ENCODE results near the gene SLC35F1.
A peak's percentile ranks its signal among the peaks of the same experiment; 100 is the strongest.

The SLC35F1 gene

DNA sequence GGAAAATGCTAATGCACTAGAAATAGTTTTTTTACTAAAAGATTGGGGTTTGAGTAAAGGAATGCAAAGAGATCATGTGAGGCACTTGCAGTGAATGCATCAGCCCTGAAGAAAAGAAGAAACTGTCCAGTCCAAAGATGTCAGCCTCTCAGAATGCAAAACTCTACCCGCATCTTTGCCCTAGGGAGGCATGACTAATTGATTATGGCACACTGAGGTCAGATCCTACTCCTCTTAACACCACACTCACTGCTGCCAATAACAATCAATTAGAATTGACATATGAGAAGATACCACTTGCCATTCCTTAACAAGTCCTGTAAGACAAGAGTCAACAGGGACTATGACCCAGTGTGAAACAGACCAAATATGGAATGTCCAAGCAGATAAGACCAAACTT lies 378.7 kb downstream of the SLC35F1 start:
- DNase-seq = no peak

DNA sequence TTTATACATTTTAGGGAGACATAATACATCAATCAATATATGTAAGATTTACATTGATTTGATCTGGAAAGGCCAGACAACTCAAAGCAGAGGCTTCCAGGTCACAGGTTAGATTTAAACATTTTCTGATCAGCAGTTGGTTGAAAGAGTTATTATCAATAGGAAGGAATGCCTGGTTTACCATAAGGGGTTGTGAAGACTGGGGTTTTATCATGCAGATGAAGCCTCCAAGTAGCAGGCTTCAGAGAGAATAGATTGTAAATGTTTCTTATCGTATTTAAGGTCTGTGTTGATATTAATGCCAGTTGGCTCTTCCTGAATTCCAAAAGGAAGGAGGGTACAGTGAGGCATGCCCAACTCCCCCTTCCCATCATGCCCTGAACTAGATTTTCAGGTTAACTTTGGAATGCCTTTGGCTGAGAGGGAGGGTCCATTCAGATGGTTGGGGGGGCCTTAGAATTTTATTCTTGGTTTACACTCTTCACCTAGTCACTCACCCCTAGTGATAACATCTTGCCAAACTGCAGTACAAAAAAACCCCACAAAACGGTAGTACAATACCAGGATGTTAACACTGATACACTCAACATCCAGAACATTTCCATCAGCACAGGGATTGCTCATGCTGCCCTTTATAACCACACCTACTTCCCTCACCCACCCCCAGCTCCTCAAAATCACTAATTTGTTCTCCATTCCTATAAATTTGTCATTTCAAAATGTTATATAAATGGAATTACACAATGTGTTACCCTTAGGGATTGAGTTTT lies 381.5 kb downstream of the SLC35F1 start:
- no peak for DNase-seq

DNA sequence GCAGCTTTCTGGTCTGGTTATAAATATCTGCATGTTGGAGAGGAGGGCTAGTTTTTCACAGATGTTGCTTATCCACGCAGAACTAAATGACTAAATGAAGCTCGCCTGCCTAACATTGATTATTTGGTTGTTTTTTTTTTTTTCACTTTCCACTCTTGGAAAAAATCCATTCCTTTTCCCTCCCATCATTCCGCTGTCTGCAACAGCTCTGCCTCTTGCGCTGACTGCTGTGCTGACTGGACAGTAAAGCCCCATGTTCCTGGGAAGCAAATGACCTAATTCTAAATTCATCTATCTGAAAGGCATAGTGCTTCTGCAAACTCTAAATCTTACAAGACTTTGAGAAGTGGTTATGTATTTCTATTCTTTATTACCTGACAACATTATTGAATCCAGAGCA lies 385.5 kb downstream of the SLC35F1 start:
- peak; percentile 41 for DNase-seq

DNA sequence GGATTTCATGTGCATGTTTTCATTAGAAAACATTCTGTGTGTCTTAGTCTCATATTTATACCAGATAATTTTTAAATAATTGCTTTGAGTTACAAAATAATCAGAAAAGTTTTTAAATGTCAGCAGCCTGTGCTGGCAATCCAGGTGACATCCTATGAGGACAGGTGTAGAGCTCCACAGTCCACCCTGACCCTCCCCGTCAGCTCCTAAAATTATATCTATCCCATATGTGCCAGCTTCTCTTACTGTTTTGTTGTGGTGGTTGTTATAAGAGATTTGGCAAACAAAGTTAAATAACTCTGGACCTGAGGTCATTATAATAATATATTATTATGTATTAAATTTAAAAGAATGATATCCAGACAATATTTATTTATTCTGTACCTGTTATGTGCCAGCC lies 387.8 kb downstream of the SLC35F1 start:
- no peak for DNase-seq

DNA sequence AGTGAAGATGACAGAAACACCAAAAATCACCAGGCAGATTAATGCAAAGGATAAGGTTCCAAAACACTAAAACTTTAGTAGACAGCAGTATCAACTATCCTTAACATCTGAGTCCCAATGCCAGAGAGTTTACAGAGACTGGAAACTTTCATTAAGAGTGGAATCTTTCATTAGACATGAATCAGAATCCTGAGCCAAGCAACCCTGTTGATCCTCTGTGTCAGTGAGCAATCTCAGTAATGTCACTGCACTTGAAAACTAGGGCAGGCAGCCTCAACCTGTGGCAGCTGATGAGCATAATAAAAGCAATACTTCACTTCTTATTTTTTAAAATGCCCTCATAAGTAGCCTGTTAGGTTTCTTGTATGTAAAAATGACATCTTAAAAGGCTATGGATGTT lies 388.3 kb downstream of the SLC35F1 start:
- no peak for DNase-seq

DNA sequence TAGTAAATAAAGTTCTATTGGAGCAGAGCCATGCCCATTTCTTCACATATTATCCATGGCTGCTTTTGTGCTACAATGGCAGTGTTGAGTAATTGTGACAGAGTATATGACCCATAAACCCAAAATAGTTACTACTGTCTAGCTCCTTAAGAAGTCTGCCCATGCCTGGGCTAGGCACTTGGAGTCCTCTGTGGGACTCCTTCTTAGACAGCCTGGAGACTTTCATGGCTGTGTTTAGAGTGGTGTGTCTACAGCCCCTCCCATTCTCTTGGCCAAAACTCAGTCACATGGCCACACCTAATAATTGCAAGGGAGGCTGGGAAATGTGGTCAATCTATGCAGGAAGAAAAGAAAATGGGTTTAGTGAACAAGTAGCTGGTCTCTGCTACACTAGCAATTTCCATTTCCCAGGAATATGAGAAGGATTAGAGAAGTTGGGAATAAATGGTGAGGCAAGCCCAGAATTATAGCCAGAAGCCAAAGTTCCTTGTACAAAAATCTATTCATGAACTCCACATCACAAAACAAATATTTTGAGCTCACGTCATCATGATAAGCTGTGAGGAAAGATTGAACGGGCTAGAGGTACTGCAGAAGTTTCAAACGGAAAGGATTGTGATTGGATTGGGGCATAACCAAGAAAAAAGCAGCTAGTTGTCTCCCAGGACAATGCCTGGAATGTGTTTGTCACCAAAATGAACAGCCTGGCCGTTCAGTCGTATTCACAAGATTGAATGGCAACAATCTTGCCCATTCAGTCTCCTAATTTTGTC lies 389.3 kb downstream of the SLC35F1 start:
- no peak for DNase-seq

DNA sequence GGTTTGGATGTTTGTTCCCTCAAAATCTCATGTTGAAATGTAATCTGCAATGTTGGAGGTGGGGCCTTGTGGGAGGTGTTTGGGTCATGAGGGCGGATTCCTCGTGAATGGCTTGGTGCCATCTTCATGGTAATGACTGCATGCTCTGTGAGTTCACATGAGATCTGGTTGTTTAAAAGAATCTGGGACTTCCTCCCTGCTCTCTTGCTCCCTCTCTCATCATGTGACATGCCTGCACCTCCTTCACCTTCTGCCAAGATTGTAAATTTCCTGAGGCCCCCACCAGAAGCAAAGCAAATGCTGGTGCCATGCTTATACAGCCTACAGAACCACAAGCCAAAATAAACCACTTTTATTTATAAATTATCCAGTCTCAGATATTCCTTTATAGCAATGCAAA lies 390.8 kb downstream of the SLC35F1 start:
- DNase-seq = no peak

DNA sequence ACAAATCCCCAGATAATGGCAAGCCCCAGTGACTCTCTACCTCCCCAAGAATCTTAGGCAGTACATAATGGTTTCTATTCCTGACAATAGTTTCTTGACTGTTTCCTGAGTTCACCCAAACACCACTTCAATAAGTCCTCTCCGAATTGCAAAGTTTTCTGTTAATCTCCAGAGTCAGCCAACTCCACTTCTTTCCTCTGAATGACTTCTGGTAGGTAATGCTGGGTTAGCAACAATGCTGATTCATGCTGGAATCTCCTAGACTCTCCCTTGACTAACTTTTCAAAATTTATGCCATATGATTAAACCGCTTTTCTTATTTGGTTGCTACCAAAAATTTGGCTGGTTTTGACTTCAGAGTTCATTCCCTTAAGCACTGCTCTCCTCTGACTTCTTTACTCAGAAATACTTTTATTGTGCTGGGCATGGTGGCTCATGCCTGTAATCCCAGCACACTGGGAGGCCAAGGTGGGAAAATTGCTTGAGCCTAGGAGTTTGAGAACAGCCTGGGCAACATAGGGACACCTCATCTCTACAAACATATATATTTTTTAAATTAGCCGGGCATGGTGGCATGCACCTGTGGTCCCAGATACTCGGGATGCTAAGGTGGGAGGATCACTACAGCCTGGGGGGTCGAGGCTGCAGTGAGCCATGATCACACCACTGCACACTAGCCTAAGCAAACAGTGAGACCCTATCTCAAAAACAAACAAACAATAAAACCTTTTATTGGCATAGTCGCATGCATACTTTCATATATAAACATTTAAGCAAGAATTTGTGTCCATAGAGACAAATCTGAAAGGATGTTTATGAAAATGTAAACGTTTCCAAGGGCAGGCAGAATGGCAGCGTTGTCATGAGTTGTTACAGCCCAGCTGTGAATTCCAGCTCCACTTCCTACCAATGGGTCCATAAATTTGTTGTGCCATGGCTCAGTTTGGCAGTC lies 391.7 kb downstream of the SLC35F1 start:
- DNase-seq = no peak

DNA sequence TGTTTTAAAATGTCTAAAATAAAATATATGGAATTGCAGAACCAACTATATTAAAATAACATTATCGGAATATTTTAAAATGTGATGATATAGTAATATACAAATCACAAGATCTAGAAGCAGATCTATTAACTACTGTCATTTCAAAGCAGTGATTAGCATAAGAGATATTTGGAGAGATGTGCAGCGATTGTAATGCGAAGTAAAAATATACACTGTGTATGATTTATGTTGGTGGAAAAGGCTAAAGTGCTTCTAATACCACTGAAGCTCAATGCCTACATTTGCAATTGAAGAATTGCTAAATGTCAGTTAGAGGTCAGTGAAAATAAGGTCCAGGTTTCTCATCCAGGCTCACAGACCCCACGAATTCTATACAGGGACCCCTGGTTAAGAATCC lies 392.4 kb downstream of the SLC35F1 start:
- no peak for DNase-seq

DNA sequence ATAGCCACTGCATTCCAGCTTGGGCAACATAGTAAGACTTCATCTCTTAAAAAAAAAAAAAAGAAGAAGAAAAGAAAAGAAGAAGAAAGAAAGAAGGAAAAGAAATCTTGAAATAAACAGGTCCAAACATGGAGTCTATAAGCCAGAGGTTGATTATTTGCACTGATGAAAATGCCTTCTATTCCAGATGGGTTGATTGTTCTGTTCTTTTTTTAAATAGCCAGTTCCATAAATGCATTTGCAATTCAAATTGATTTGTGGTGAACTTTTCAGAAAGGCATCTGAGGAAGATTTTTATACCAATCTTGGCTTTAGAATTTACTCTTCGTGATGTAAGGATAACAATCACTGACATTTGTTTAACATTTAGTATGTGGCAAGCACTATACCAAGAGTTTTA lies 397.3 kb downstream of the SLC35F1 start:
- no peak for DNase-seq

DNA sequence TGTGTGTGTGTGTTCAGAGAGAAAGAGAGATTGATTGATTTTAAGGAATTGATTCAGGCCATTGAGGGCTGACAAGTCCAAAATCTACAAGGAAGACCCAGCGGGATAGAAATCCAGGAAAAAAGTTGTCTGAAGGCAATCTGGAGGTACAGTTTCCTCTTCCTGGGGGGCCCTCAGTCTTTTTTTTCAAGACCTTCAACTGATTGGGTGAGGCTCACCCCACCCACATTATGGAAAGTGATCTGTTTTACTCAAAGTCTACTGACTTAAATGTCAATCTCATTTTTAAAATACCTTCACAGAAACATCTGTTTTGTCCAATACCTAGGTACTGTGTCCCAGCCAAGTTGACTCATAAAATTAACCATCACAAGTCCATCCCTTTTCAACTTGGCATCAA lies 398.0 kb downstream of the SLC35F1 start:
- no peak for DNase-seq

DNA sequence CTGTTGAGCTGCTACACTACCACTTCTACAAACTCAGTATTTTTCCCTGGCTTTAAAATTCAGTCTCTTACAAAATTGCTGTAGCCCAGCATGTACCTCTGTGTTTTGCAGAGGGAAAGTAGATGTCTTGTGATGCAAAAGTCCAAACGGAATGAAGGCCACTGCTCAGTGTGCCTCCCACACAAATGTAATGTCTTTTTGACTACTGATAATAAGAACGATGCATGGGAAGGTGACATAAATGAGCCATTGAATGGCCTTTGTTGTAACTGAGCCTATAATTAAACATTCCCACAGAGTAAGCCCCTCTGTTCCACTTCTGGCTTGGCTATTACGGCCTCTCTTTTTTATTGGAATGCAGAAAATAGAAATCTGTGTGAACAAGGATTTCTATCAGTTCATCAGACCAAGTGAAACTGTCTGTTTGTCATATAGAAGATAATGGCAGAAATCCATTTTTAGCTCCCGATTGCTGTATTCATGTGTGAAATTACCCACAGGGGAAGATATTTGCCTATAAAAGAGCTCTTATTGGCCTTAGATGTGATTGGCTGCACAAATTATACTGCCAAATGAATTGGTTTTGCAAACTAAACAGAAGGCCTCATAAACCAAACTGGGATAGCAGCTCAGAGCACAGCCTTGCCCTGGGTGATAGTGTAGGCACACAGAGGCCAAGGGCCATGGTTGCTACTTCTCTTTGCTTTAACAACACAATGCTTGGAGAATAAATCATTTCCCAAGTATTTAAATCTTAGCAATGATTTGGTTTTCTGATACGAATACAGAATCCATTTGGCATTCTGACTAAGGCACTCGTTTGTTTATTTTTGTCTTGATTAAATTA lies 399.6 kb downstream of the SLC35F1 start:
- DNase-seq = no peak

DNA sequence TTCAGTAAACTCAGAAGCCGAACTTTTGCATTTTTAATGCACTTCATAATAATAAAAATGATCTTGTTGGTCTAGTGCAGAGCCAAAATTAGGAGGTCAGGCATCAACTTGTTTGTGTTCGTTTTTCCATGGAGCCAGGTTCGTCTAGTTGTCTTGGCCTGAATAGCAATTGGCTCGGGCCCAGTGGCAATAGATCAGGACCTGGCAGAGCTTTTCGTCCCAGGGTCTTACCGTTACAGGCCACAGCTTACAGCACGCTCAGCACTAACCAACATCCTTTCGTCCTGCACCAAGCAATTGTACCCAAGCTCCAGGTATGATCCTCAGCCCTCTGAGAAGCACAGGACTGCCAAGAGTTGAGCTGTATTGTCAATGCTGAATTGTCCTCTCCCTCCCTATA lies 400.5 kb downstream of the SLC35F1 start:
- DNase-seq = no peak

DNA sequence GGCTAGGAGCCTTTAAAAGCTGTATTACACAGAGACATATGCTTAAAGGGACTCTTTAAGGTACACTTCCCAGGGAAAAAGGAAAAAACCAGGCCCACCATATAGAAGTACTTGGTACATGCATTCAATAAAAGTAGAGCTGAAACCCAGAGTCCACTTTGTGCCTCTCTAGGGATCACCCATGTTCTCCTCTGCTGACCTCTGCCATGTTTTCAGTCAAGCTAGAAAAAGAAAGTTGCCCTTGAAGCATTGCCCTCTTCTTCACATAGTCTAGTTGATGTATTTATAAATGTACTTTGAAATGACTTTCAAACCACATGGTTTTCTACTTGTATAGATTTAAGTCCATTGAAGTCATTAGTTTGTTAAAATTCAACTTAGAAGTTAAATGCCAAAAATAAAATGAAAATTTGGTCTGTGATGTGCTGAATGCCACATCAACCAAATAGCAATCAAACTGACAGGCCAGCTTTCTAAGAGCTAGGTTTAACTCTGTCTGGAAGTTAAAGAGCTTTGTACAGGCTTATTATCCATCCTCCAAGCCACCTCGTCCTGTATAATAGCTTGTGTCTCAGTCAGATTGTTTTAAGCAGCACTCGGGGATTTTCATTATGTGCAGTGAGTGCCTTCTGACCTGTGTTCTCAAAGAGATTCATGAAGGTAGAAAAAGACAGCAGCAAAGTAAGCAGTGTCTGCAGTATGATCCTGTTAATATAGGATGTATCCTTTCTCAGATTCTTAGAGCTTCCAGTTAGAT lies 402.5 kb downstream of the SLC35F1 start:
- DNase-seq = no peak

DNA sequence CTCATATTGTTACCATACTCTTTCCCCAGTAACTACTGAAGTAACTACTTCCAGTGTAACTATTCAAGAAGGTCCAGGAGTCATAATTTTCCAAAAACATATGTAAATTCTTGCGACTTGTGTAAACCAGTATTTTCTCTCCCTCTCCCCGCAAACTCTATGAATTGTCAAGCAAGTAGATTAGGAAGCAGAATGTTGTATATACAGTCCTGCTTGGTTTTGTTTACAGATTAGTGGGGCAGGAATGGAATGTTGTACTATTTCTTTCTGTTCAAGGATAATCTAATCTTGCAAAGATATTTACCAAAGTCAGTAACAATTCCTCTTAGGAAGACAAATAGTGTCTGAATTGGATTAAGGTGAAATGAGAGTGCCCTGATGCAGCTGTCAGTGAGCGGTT lies 406.1 kb downstream of the SLC35F1 start:
- DNase-seq = no peak

DNA sequence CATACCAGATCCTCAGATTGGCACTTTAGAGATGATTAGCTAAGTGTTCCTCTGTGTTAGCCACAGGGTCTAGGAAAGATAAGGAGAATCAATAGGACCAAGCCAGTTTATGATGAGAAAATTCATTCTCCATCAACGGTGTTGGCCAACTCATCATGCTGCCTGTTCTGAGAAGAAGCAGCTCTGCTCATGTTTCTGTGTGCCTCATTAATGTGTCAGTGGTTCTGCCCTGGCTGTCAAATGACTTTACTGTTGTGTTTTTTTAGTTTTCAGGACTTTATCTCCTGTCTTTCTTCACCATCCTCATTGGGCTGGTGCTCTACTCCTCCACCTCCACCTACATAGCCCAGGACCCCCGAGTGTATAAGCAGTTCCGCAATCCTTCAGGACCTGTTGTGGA lies 406.7 kb downstream of the SLC35F1 start:
- DNase-seq = no peak

DNA sequence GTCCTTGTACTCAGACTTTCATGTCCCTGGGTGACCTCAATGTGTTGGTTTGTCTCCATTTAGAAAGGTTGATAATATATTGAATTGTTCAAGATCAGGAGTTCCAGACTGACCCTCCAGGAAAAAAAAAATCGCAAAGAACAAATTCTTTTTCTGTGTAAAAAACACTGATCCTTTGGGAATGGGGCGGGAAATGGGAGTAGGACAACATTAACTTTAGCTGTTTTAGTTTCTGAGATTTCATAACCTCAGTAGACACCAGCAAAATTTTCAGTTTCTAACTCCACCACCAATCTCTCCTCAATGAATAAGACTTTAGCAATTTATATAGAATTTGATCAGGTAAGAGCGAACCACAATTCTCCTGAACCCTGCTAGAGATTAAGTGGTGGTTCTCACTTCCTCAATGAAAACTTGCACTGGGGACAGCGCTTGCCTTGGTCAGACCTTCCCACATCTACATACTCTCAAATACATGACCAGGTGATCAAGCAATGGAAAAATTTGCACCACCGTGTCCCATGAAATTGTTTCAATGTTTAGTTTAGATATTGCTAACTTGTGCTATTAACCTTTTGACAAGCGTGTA lies 409.8 kb downstream of the SLC35F1 start:
- DNase-seq = no peak

DNA sequence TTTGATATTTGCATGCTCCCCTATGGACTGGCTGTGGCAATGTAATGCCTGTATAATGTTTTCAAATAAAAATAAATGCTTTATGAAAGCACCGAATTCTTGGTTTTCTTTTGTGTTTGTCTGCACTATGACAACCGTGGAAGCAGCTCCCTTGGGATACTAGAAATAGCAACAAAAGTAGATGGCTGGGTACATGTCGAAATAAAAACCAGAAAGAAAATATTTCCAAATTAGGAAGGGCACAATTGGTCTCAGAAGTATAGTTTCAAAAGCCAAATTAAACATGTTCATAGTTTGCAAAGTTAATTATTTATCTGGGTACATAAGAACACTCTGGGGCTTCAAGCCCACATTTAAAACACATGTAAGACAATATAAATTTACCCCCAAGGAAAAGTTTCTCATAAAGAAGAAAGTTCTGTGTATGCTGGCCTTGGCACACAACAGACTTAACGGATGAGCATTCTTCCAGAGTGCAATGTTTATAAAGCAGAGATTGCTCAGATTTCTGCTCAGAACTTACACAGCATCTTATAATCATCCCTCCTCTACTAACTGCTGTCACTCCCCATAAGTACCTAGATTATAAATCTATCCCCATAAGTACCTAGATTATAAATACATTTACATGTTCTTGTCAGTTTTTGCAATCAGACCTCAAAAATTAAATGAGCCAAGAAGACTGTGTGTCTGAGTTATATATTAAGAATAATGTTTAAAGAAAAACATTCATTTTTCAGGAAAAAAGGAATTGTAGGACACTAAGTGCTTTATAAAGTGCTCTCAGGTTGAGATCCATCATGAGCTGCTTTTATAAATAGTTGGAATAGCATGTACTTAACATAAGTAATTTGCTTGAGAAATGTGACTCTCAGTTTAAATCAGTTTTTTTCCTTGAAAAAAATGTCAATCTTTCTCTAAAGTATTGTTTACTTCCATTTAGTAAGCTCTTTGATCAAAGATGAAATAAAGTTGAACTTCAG lies 410.8 kb downstream of the SLC35F1 start:
- no peak for DNase-seq

DNA sequence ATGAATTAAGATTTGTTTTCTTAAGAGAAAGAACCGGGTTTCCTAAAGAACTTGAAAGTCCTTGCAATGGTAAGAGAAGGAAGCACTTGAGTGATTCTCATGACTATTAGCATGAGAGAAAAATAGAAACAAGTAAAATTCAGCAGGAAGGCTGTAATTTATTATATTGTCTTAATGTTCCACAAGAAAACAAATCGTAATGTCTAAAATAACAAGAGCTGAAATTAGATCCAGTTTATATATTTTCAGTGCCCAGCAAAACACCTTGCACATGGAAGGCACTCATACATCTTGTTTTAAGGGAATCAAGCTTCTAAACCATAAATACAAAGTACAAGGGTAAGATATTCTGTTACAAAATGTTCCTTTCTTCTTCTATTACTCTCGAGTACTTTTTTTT lies 411.6 kb downstream of the SLC35F1 start:
- DNase-seq = no peak

DNA sequence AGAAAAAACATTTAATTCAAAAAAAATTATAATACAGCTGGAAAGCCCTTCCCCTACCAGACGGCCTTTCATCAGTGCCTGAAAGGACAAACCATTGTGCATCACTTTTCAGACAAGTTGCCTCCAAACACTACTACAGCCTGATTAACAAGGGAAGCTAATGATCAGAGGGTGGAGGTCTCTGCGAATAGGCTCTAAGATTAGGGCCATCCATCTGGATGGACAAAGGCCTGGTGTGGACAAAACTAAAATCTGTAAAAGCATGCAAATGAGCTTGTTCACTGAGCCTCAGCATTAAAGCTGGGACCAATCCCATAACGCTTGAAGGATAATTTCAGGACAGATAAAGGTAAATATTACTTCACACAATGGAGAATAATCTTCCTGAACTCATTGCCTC lies 412.4 kb downstream of the SLC35F1 start:
- DNase-seq = no peak

Data from eye (tissue), 1 donor.